ENCODE measurements around the gene WDR62.

DNA sequence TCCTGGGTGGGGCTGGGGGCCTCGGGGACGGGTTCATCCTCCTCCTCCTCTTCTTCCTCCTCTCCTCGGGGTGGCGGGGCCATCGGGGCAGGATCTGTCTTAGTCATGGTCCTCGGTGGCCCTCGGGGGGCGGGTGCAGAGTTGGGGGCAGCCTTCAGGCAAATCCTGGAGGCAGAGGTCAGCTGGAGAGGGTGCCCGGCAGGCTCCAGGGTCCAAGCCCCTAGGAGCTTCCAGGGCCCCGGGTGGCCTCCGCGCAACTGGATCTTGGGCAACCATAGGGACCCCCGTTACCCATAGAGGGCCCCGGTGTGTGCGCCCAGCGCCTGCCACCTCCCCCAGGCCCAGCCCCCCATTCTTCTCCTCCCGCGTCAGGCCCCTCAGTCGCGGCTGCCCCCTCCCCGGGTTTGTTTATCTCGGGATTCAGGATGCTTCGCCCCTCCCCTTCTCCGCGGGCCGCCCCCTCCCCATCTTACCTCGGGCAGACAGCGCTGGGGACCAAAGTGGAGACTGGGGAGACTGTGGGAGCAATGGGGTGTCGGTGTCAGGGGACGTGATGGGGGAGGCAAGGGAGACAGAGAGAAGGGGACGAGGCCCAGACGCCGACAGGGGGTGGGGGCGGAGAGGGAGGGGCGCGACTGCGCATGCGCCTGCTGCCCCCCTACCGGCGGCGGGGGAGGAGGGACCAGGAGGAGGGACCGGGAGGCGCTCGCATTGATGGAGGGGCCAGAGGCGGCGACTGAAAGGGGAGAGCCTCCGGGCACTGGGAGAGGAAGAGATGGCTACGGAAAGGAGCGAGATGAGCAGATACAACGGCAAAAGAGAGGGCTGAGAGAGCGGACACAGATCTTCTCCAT lies 22.2 kb upstream of the WDR62 start, which contains the start of gene CLIP3:
- no peak for TF ChIP-seq BCLAF1 (IDR thresholded peaks at IDR 0.05)
- TF ChIP-seq E2F4 (IDR thresholded peaks at IDR 0.05; ENCODE audit: low read depth, low read length), result no peak
- no peak for TF ChIP-seq PAX8 (IDR thresholded peaks at IDR 0.05)
- no peak for TF ChIP-seq CTCF (IDR thresholded peaks at IDR 0.05 in 2 of 3, conservative IDR thresholded peaks at IDR 0.05 in 1 of 3; ENCODE audit: control insufficient read depth in 2 of 3, extremely low read depth in 1 of 3, insufficient read depth in 1 of 3, low read depth in 3 of 3, low read length in 3 of 3)
